Renal pelvis (tissue), 4 donors: ENCODE results near the gene GRM5. TPM values are rescaled to one million over a fixed set of nuclear protein-coding genes. Genes with fewer than 3 reads are reported as not detected.

ENCODE experiments used
- DNase-seq: peaks from one replicate; pipeline ENCODE4 v3.0.0-alpha.2; 2013
- polyA plus RNA-seq, 3 donors: library from polyadenylated mRNA; unstranded; fragments of 120-200 nt; gene quantifications; one replicate each; pipeline ENCODE4 v1.2.1, GENCODE V29; 2013; ENCODE audit not compliant: insufficient read length in 3 of 3

Gene GRM5
- polyA plus RNA-seq, 3 donors, result 0.21 to 0.47 (median 0.23) TPM

GRCh38 chr11:88704485-88704884 is 361.3 kb downstream of the GRM5 start:
- peak; percentile 17 for DNase-seq

- no peak for DNase-seq
Observed at GRCh38 chr11:88701816-88702215, 364.0 kb downstream of the GRM5 start.

DNA sequence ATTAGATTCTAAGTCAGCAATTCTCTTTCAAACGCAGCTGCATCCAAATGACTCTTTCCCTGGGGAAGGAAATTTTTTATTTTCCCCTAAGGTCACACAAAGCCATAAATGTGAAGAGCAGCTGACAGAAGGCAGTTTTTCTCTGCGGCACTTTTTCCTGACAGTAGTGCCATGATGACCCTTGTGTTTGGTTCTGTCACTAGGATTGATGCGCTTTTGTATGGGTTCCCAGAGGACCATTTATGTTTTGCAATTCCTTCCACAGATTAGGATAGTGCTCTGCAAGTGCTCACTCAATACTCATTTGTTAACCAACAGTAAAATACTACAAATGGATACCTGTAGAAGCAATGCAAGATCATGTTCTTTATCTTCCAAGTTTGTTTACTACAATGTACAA is 368.6 kb downstream of the GRM5 start:
- DNase-seq, result no peak

DNA sequence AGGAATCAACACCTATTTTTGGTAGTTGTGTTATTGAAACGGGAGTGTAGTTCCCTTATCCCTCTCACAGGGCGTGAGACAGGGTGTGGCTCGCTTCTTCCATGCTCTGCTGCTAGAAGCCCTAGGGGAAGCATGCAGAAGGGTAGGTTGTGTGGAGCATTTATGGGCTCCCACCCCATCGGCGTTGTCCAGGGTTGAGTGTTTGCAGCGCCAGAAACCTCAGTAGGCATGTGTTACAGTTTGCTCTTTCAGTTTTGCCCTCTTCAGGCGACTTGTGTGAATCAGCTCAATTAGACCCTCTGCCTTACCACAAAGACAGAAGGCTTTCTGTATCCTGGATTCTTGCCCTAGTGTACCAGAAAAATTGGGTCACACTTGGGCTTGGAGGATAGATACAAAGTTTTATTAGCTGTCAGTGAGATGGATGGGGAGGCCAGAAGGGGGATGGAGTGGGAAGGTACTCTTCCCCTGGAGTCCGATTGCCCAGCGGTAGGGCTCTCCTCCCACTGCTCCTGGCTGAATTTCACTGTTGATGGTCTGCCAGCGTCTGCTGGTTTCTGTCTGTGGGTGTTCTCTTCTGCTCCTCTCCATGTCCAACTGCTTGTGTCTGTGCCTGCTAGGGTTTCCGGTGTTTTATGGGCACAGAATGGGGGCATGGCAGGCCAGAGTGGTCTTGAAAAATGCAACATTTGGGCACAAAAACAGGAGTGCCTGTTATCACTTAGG is 369.9 kb downstream of the GRM5 start:
- DNase-seq, result no peak

DNA sequence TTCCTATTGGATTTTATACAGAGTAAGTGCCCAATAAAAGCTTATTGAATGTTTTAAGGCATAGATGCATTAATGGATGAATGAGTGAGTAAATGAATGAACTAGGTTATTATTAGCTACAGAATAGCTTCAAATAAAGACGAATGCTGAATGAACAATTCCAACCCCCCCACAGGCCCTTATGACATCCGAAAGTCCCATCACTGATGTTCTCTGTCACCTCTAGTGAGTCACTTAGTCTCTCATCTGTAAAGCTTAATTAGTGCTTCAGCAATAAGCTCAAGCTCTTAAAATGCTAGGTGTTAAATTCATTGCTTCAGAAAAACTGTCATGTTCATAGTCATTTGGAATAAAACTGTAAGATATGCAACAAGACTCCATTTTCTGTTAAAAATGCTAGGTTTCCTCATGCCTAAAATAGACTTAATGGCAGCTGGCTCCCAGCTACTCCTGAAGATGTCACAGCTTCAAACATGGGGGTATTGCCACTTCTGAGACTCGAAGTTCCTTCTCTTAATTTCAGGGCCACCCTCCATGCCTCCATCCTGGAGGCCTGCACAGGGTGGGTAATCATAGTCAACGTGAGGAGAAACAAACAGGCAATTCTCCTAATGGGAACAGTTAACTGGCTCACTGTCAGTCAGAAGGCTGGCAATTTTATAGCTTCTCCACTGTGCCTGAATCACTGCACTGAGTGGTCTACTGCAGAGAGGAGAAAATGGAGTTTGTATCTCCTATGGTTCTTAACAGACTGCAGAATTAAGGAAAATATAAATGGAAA is 373.3 kb downstream of the GRM5 start:
- DNase-seq, result no peak

DNA sequence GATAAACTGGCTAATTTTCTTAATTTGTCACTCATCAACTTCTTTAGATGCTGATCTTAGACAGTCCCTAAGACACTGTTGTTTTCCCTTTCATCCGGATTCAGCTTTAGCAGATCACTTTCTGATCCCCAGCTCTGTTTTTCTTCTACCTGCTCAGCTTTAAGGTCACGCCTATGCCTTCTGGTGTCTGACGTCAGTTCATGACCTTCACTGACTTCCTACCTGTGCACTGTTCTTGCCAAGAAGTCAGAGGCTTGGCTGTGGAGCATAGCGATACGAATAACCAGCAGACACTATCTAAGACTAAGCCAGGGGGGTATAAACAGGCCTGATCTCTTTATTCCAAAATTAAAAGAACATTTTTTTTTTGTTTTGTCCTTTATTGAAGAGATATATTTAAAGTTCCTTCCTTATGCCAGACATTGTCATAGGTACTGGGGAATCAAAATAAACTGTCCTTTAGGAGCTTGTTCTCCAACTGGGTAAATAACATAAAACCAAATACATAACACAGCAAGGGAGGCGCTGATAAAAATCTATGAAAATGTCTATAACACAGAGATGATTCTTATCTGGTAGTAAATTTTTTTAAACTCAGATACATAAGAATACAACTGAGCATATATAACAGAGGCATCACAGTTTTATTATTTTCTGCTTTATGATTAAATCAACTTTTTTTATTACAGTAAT is 376.1 kb downstream of the GRM5 start:
- DNase-seq, result no peak

DNA sequence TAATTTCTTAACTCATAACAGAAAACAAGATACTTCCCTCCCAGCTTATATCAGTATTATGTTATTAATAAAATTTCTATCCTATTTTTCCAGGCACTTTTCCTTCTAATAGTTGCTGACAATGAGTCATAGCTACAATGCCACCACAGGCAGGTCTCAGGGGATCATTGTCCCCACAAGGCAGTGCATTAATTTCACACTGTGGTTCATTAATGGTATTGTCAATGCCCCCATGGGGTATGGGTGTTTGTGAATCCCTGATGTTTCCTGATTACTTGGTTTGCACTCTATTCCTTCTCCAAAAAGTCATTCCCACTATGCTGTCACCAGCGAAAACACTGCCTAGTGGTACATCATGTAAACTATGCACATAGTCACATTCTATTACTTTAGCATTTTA is 382.8 kb downstream of the GRM5 start:
- no peak for DNase-seq

- no peak for DNase-seq
Observed at GRCh38 chr11:88680806-88681205, 385.0 kb downstream of the GRM5 start.

DNA sequence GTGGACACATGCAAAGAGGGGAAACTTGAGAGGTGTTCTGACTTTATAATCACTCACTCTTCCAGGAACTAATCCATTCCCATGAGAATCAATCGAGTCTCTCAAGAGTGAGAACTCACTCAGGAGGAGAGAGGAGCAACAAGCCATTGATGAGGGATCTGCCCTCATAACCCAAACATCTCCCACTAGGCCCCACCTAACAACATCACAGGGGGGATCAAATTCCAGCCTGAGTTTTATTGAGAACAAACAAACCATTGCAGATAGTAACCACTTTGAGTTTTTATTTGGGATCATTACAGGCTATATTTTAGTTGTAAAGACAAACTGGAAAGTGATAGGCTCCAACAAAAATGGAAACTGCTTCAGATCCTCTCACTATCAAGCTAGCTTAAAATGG is 399.4 kb downstream of the GRM5 start:
- DNase-seq, result no peak

DNA sequence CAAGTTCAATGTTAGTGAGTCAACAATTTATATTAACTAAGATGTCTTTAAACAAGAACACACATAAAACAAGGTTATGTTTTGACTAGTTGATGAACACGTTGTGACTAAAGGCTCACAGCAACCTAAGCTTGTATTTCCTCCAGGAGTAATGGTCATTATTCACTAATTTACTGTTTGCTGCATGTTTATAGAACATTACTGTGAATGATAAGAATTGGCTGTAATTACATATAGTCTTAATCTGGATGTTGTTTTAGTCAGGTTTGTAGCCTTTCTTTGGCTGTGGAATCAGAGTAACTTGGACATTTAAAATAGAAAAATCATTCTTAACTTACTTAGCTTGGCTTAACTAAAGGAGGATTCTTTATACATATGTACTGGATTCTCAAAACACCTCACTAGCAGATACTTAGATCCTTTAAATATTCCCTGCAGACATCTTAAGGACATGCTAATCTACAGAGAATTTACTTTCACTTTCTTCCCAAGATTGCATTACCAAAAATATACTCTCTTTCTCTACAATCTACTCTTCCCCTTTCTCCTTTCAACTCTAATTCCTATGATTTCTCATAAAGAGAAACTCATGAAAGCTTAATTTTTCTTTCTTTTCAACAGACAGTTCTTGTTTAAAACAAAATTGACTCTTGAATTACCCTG is 408.6 kb downstream of the GRM5 start:
- no peak for DNase-seq

DNA sequence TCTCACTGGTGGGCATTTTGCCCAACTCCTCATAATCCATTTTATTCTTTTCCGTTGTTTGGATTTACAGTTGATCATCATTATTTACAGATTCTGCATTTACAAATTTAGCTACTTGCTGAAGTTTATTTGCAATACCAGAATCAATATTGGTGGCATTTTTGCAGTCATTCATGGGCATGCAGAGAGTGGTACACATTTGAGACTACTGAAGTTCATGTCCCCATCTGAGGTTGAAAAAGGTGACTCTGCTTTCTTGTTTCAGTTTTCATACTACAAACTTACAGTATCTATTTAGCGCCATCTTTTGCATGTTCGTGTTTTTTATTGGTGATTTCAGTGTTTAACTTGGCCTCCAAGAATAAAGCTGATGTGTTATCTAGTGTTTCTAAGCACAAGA is 409.5 kb downstream of the GRM5 start:
- DNase-seq, result no peak

DNA sequence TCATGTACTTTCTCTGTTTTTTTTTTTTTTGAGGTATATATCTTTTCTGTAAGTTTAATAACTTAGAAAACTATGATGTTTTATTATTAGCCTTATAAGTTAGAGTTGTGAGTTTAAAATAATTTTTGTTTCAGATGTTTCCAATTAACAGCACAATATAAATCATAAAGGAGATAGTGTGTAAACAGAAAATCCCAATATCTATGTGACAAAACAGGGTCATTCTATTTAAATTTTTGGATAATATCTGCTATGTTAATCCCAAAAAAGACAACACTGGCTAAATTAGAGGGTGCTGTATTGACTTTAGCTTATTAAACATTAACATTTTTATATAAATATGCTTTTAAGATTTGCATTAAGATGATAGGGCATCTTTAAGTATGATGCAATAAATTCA is 410.1 kb downstream of the GRM5 start:
- DNase-seq, result no peak

GRCh38 chr11:88655196-88655595 is 410.6 kb downstream of the GRM5 start:
- no peak for DNase-seq

GRCh38 chr11:88651556-88651955 is 414.2 kb downstream of the GRM5 start:
- no peak for DNase-seq

- no peak for DNase-seq
Observed at GRCh38 chr11:88644724-88645123, 421.1 kb downstream of the GRM5 start.

GRCh38 chr11:88632163-88632562 is 433.6 kb downstream of the GRM5 start:
- no peak for DNase-seq

GRCh38 chr11:88631497-88631896 is 434.3 kb downstream of the GRM5 start:
- DNase-seq, result no peak

GRCh38 chr11:88629496-88629895 is 436.3 kb downstream of the GRM5 start:
- no peak for DNase-seq

DNA sequence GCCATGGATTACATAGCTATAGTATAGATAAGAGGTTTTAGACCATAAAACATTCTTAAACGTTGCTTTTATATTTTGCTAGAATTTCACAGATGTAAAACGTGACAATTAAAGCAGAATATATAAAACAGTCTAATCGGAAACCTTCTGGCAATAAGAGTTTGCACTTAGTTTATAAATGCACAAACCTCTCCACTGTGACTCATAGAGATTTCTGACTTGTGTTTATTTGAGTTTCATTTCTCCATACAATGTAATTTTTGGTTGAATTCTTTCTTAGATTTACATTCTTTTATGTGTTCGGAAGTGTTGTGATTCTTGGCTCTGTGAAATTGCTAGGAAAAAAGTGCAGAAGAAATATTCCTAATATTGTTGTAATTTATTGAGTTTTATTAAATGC is 439.6 kb downstream of the GRM5 start:
- DNase-seq, result no peak

GRCh38 chr11:88623531-88623930 is 442.3 kb downstream of the GRM5 start:
- DNase-seq, result no peak

- DNase-seq, result no peak
Observed at GRCh38 chr11:88620568-88621130, 445.1 kb downstream of the GRM5 start.
